Measurements from ENCODE around the gene NOX3. TPM values are rescaled to one million over a fixed set of nuclear protein-coding genes. Genes with fewer than 3 reads are reported as not detected.

The NOX3 gene
- not detected in 5 replicates for total RNA-seq (2022; extraction: Qiagen RNA extraction; ENCODE audit: low read depth)

GRCh38 chr6:155455766-155456165 is at the start of gene NOX3:
TSS of gene NOX3 (minus strand) at chr6:155455839. CDS start at chr6:155455800, 39 bp downstream.

Other genes starting within 250 kb of the NOX3 start
- gene CLDN20, start 191.8 kb downstream of the NOX3 start, total RNA-seq (2022; extraction: Qiagen RNA extraction; ENCODE audit: low read depth) = not detected in 5 replicates
- 7.0 to 10.3 TPM (median 8.5 TPM) in 5 replicates for gene TFB1M, start 141.4 kb downstream of the NOX3 start, total RNA-seq (2022; extraction: Qiagen RNA extraction; ENCODE audit: low read depth)

Measured in A549 treated with CpdA at 1 μM for 4 hours (cell line).